ENCODE measurements around the gene GLT1D1.

- no peak for TF ChIP-seq POLR2A (IDR thresholded peaks at IDR 0.05)
- TF ChIP-seq, protein P1, sequence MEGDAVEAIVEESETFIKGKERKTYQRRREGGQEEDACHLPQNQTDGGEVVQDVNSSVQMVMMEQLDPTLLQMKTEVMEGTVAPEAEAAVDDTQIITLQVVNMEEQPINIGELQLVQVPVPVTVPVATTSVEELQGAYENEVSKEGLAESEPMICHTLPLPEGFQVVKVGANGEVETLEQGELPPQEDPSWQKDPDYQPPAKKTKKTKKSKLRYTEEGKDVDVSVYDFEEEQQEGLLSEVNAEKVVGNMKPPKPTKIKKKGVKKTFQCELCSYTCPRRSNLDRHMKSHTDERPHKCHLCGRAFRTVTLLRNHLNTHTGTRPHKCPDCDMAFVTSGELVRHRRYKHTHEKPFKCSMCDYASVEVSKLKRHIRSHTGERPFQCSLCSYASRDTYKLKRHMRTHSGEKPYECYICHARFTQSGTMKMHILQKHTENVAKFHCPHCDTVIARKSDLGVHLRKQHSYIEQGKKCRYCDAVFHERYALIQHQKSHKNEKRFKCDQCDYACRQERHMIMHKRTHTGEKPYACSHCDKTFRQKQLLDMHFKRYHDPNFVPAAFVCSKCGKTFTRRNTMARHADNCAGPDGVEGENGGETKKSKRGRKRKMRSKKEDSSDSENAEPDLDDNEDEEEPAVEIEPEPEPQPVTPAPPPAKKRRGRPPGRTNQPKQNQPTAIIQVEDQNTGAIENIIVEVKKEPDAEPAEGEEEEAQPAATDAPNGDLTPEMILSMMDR (IDR thresholded peaks at IDR 0.05 in 4 of 5, conservative IDR thresholded peaks at IDR 0.05 in 1 of 5) = no peak
Observed at GRCh38 chr12:128995619-128996018, 142.3 kb downstream of the GLT1D1 start.

All from gastrocnemius medialis (tissue), 4 donors.